Endothelial cell of umbilical vein (primary cell): Measurements from ENCODE around the gene ASXL2. TPM values are rescaled to one million over a fixed set of nuclear protein-coding genes. Genes with fewer than 3 reads are reported as not detected.

Experiments
- BruUV-seq: library from RNA; stranded (reverse); fragments of 400-500 nt; replicated peaks from 2 replicates; lab custom pipeline; 2021; lab: Mats Ljungman, UMichigan
- CTCF ChIA-PET: fragments of 300-600, 350-600 bp; sonication (Branson Sonifier 250); formaldehyde crosslinking; loops from one replicate; lab custom pipeline; 2021; ENCODE audit warnings: antibody characterized with exemption, inconsistent platforms; lab: Charles Lee
- POLR2A ChIA-PET: fragments of 300-600, 350-600 bp; sonication (Branson Sonifier 250); formaldehyde crosslinking; loops from one replicate; lab custom pipeline; 2021; ENCODE audit warnings: antibody characterized with exemption, inconsistent platforms; lab: Charles Lee
- DNase-seq: peaks from one replicate; pipeline ENCODE4 v3.0.0-alpha.2; 2011; ENCODE audit warnings: low read depth, low spot score
- FAIRE-seq: peaks from 2 replicates; lab custom pipeline; 2011; peaks lifted over from hg19 to GRCh38; lab: Jason Lieb, UNC
- H2AFZ ChIP-seq: 2 replicates; pipeline ENCODE4 v1.6.0; 2012; ENCODE audit warnings: low read depth, low read length, control low read depth, inconsistent platforms
- H3K27ac ChIP-seq: 2 replicates; pipeline ENCODE4 v1.5.1; 2011; ENCODE audit warnings: low read depth, mild to moderate bottlenecking, control low read depth, low read length, moderate library complexity; ENCODE audit not compliant: insufficient read depth
- H3K27me3 ChIP-seq, 2 experiments: 2 replicates each; pipeline versions ENCODE4 v1.6.0 to v1.6.1; 2011; ENCODE audit warnings: low read length in 2 of 2, mixed read lengths in 1 of 2; ENCODE audit not compliant: control insufficient read depth in 2 of 2, insufficient read depth in 2 of 2
- H3K36me3 ChIP-seq, 2 experiments: 2 replicates in 1 of 2; 3 replicates in 1 of 2; pipeline ENCODE4 v1.5.1; 2011; ENCODE audit warnings: low read length in 2 of 2, mild to moderate bottlenecking in 1 of 2, moderate library complexity in 1 of 2; ENCODE audit not compliant: control insufficient read depth in 2 of 2, insufficient read depth in 2 of 2; ENCODE audit errors: extremely low read depth in 1 of 2
- H3K4me1 ChIP-seq: 3 replicates; pipeline ENCODE4 v1.5.1; 2011; ENCODE audit warnings: mild to moderate bottlenecking, low read length; ENCODE audit not compliant: control insufficient read depth, insufficient read depth; ENCODE audit errors: extremely low read depth
- H3K4me2 ChIP-seq: 2 replicates; pipeline ENCODE4 v1.6.1; 2011; ENCODE audit warnings: low read length, control low read depth, mixed read lengths; ENCODE audit not compliant: insufficient read depth
- H3K4me3 ChIP-seq, 3 experiments: fragments of 200-600 bp in 1 of 3; sonication (generic), shearing (Covaris generic) in 1 of 3; replicated peaks in 1 of 3; 2 replicates each; pipeline ENCODE4 v1.5.1; 2011 to 2016; ENCODE audit warnings: control low read depth in 3 of 3, low read length in 3 of 3, mild to moderate bottlenecking in 2 of 3, inconsistent platforms in 1 of 3, low read depth in 1 of 3, moderate library complexity in 1 of 3; ENCODE audit not compliant: insufficient read depth in 1 of 3
- H3K79me2 ChIP-seq: 2 replicates; pipeline ENCODE4 v1.6.0; 2012; ENCODE audit warnings: low read length, inconsistent platforms; ENCODE audit not compliant: control insufficient read depth, insufficient read depth
- H3K9ac ChIP-seq: replicated peaks from 2 replicates; pipeline ENCODE3; 2011; ENCODE audit warnings: low read length, control low read depth; ENCODE audit not compliant: insufficient read depth; ENCODE audit errors: extremely low read depth
- H3K9me1 ChIP-seq: replicated peaks from 3 replicates; pipeline ENCODE4 v1.6.0; 2011; ENCODE audit warnings: mild to moderate bottlenecking, low read length; ENCODE audit not compliant: control insufficient read depth, insufficient read depth; ENCODE audit errors: extremely low read depth
- H3K9me3 ChIP-seq: replicated peaks from 2 replicates; pipeline ENCODE4 v1.5.1; 2012; ENCODE audit warnings: low read length, inconsistent platforms; ENCODE audit not compliant: control insufficient read depth, insufficient read depth
- H4K20me1 ChIP-seq: replicated peaks from 2 replicates; pipeline ENCODE3; 2011; ENCODE audit warnings: mild to moderate bottlenecking, low read length; ENCODE audit not compliant: control insufficient read depth, insufficient read depth; ENCODE audit errors: extremely low read depth
- CTCF ChIP-seq, 2 donors: IDR thresholded peaks; 1 replicate in 1 of 2; 2 replicates in 1 of 2; pipeline ENCODE4 v1.5.1; 2011; ENCODE audit warnings: low read length in 2 of 2, mild to moderate bottlenecking in 2 of 2, moderate library complexity in 2 of 2, control low read depth in 1 of 2, inconsistent platforms in 1 of 2, low read depth in 1 of 2; ENCODE audit not compliant: insufficient read depth in 1 of 2; ENCODE audit errors: extremely low read depth in 1 of 2
- EZH2 ChIP-seq: IDR thresholded peaks from 2 replicates; pipeline ENCODE4 v1.6.1; 2012; ENCODE audit warnings: borderline replicate concordance, low read depth, mild to moderate bottlenecking, moderate library complexity, low read length, inconsistent platforms; ENCODE audit not compliant: severe bottlenecking
- GATA2 ChIP-seq: IDR thresholded peaks from 2 replicates; pipeline ENCODE4 v1.7.0; 2011; ENCODE audit warnings: low read depth, mild to moderate bottlenecking, moderate library complexity, mixed read lengths, low read length; ENCODE audit not compliant: insufficient read length, insufficient read depth
- JUN ChIP-seq: IDR thresholded peaks from 2 replicates; pipeline ENCODE4 v1.6.1; 2011; ENCODE audit warnings: borderline replicate concordance, low read depth; ENCODE audit not compliant: insufficient read length, insufficient read depth
- MAX ChIP-seq: IDR thresholded peaks from 2 replicates; pipeline ENCODE4 v1.6.1; 2011; ENCODE audit not compliant: insufficient read depth, insufficient read length
- POLR2AphosphoS5 ChIP-seq: IDR thresholded peaks from 2 replicates; pipeline ENCODE4 v1.6.1; 2012; ENCODE audit warnings: low read depth, mild to moderate bottlenecking, control low read depth, low read length, moderate library complexity; ENCODE audit not compliant: insufficient read depth
- dilution Hi-C: fragments of 300-500 bp; cut with MboI; formaldehyde crosslinking; loops from one replicate; pipeline ENCODE4 v1.15.0; 2019; ENCODE audit warnings: low sequenced_read_pairs; ENCODE audit not compliant: extremely low pct_ligation_motif_present
- intact Hi-C: fragments of 100-400 bp; cut with micrococcal nuclease; formaldehyde crosslinking; loops from one replicate; pipeline ENCODE4 v1.10.0; 2022
- polyA plus RNA-seq, 4 experiments: library from polyadenylated mRNA; depleted of rRNA in 3 of 4; stranded (reverse) in 3 of 4; unstranded in 1 of 4; fragments of >200 nt; gene quantifications; 2 replicates each; pipeline versions ENCODE4 v1.2.1 to v1.2.3, GENCODE V29; 2011 to 2012; ENCODE audit warnings: missing spikeins in 1 of 4
- total RNA-seq: library from RNA; stranded (reverse); gene quantifications from 2 replicates; pipeline ENCODE4 v1.2.3, GENCODE V29; 2021

Gene ASXL2
- total and polyA plus RNA-seq, 2 donors (not counting 3 experiments of a cell fraction or from before 2014, with no cell fraction given) = 6.1 to 33.8 TPM

- Histone ChIP-seq H3K27me3 (peaks cover 14 to 17% of the 10 kb centered on the region in 2 experiments), H3K9me1 (no peaks in the 10 kb centered on the region), H3K9ac (no peak overlapping the region), H3K9me3 (no peaks in the 10 kb centered on the region), H3K36me3 (no peaks in the 10 kb centered on the region), H3K27ac (no peak overlapping the region), H3K4me3 (no peak overlapping the region), H3K4me1 (no peaks in the 10 kb centered on the region), H2AFZ (no peak overlapping the region), H3K79me2 (no peaks in the 10 kb centered on the region), H4K20me1 (no peaks in the 10 kb centered on the region), H3K4me2 (no peak overlapping the region)
- BruUV-seq = no TSS peak
- ChIA-PET POLR2A (no interaction called here), CTCF (interaction anchor here (2.0 kb wide), 1 partner anchor 21 kb away, joined by 6 read pairs; no protein-coding TSS in a partner anchor)
- DNase-seq (no peak), FAIRE-seq (no peak)
- intact Hi-C loops = no loop called here
- TF ChIP-seq POLR2AphosphoS5 (no peak), EZH2 (no peak), CTCF (IDR thresholded peaks at IDR 0.05; ENCODE audit: extremely low read depth in 1 of 2, insufficient read depth in 1 of 2, low read depth in 1 of 2, low read length in 2 of 2) (no peak), JUN (no peak), GATA2 (no peak), MAX (no peak)
- dilution Hi-C loops = no loop called here
Observed at GRCh38 chr2:25720575-25720974, 157.7 kb downstream of the ASXL2 start.
